ENCODE measurements around the gene PRDX6. TPM values are rescaled to one million over a fixed set of nuclear protein-coding genes. Genes with fewer than 3 reads are reported as not detected.

The PRDX6 gene
- polyA plus RNA-seq, 2 of the 4 experiments (the other 2 are of a cell fraction): 246 TPM

DNA sequence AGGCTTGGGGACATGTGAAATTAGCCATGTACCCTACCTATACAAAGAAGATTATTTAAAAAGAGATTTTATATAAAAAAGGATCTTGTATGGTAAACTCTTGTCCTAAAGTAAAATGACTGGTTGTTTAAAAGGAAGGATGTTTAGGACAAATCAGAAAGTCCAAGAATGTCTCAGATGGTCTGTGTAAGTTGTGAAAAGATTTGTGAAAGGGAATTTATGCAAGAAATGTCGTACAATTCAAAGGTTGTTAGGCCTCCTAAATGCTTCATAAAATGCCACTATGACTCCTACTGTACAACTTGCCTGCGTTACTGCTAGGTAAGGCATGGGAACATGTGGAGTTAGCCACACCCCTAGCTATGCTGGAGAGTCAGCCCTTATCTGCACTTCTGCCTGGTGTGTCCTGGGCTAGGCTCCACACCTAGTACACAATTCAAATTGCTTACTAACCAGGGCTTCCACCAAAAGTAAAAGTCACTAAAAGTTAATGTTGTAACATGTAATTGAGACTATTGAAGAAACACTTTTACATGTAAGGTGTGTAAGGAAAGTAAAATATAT, 19.7 kb downstream of the PRDX6 start:
- Histone ChIP-seq H3K4me3 (no peak overlapping the region), H3K27ac (no peak overlapping the region), H3K4me1 (no peaks in the 10 kb centered on the region), H3K4me2 (no peak overlapping the region), H3K9me3 (0 out of 3 replicates have a peak, but pooled peaks cover 5% of the 10 kb centered on the region)
- CTCF ChIA-PET: interaction anchor here (1.4 to 1.6 kb wide), 2 partner anchors 9 to 369 kb away, joined by 3 read pairs; no protein-coding TSS in a partner anchor
- ATAC-seq (no peak), DNase-seq (ENCODE audit: low read depth in 1 of 2, low spot score in 1 of 2) (no peak), FAIRE-seq (no peak)
- POLR2A ChIA-PET: no interaction called here
- WGBS (ENCODE audit: missing lambda C conversion rate): 65% methylated on average over 2 of the region's 2 CpGs
- TF ChIP-seq RAD21 (conservative IDR thresholded peaks at IDR 0.05 in 1 of 2, IDR thresholded peaks at IDR 0.05 in 1 of 2): no peak
- no peak for TF ChIP-seq ZNF302 (CRISPR knock-in tag; IDR thresholded peaks at IDR 0.05)
- no peak for TF ChIP-seq CBX2 (IDR thresholded peaks at IDR 0.05; ENCODE audit: borderline replicate concordance, low read depth)
- TF ChIP-seq ZFP36 (IDR thresholded peaks at IDR 0.05; ENCODE audit: borderline replicate concordance, partially characterized antibody): peak; percentile 80
- TF ChIP-seq SREBF2 (IDR thresholded peaks at IDR 0.05): no peak

DNA sequence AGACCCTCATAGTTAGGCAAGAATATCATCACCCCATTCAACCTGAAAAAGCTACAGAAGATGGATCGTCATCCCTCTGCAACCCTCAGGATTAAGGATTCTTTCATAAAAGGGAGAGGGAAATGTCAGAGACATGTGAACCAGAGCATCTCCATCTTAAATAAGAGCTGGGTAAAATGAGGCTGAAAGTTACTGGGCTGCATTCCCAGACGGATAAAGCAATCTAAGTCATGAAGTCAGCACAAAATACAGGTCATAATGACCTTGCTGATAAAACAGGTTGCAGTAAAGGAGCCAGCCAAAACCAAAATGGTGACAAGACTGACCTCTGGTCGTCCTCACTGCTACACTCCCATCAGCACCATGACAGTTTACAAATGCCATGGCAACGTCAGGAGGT, 22.6 kb downstream of the PRDX6 start:
- Histone ChIP-seq H3K9me3 (0 out of 3 replicates have a peak, but pooled peaks cover 5% of the 10 kb centered on the region), H3K4me3 (no peak overlapping the region), H3K4me1 (no peaks in the 10 kb centered on the region), H3K27ac (no peak overlapping the region), H3K4me2 (no peak overlapping the region)
- FAIRE-seq: no peak
- 50% methylated on average over 4 of the region's 4 CpGs for WGBS (ENCODE audit: missing lambda C conversion rate)
- DNase-seq (ENCODE audit: low read depth in 1 of 2, low spot score in 1 of 2): no peak
- ChIA-PET CTCF (interaction anchor here (0.6 kb wide), 1 partner anchor 105 kb away, joined by 3 read pairs; no protein-coding TSS in a partner anchor), POLR2A (no interaction called here)
- no peak for ATAC-seq
- TF ChIP-seq KDM5A (IDR thresholded peaks at IDR 0.05) (no peak), NFE2L2 (conservative IDR thresholded peaks at IDR 0.05; ENCODE audit: low read length) (no peak), HOXB13 (CRISPR knock-in tag; IDR thresholded peaks at IDR 0.05; ENCODE audit: low read depth) (no peak), CTCF (IDR thresholded peaks at IDR 0.05) (no peak), FOXS1 (CRISPR knock-in tag; IDR thresholded peaks at IDR 0.05) (no peak), ZNF302 (CRISPR knock-in tag; IDR thresholded peaks at IDR 0.05) (no peak), RCOR1 (IDR thresholded peaks at IDR 0.05; ENCODE audit: low read depth, low read length) (no peak)
- TF ChIP-seq, protein P1, sequence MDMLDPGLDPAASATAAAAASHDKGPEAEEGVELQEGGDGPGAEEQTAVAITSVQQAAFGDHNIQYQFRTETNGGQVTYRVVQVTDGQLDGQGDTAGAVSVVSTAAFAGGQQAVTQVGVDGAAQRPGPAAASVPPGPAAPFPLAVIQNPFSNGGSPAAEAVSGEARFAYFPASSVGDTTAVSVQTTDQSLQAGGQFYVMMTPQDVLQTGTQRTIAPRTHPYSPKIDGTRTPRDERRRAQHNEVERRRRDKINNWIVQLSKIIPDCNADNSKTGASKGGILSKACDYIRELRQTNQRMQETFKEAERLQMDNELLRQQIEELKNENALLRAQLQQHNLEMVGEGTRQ (IDR thresholded peaks at IDR 0.05): no peak

DNA sequence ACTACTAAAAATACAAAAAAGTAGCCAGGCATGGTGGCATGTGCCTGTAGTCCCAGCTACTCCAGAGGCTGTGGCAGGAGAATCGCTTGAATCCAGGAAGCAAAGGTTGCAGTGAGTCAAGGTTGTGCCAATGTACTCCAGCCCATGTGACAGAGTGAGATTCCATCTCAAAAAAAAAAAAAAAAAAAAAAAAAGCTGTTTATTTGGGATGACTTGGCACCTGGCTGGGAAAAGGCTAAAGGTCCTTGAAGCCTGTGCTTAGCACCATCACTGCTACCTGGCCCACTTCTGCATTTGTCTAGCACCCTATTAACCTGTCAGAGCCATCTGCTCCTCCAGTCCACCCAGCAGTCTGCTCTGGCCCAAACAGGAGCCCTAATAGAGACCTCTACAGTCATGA, 25.0 kb downstream of the PRDX6 start:
- ATAC-seq: no peak
- Histone ChIP-seq H3K27ac (no peak overlapping the region), H3K4me2 (no peak overlapping the region), H3K9me3 (no peaks in the 10 kb centered on the region), H3K4me1 (peaks cover 10% of the 10 kb centered on the region), H3K4me3 (no peak overlapping the region)
- POLR2A ChIA-PET: no interaction called here
- CTCF ChIA-PET: no interaction called here
- DNase-seq (ENCODE audit: low read depth in 1 of 2, low spot score in 1 of 2): no peak
- no peak for FAIRE-seq
- no peak for TF ChIP-seq FOXS1 (CRISPR knock-in tag; IDR thresholded peaks at IDR 0.05)
- TF ChIP-seq POLR2AphosphoS2 (conservative IDR thresholded peaks at IDR 0.05; ENCODE audit: low read length): no peak
- TF ChIP-seq CBX8 (IDR thresholded peaks at IDR 0.05): no peak
- TF ChIP-seq, protein P1 (IDR thresholded peaks at IDR 0.05): no peak
- TF ChIP-seq HEYL (CRISPR knock-in tag; IDR thresholded peaks at IDR 0.05): no peak
- no peak for TF ChIP-seq KDM5A (IDR thresholded peaks at IDR 0.05)
- TF ChIP-seq PHF8 (IDR thresholded peaks at IDR 0.05; ENCODE audit: borderline replicate concordance, low read depth): no peak
- TF ChIP-seq MYC (IDR thresholded peaks at IDR 0.05; ENCODE audit: borderline replicate concordance, low read length): no peak
- TF ChIP-seq ZFP36 (IDR thresholded peaks at IDR 0.05; ENCODE audit: borderline replicate concordance, partially characterized antibody): no peak
- no peak for TF ChIP-seq CHD2 (IDR thresholded peaks at IDR 0.05; ENCODE audit: low read length, partially characterized antibody)
- TF ChIP-seq, protein P2, sequence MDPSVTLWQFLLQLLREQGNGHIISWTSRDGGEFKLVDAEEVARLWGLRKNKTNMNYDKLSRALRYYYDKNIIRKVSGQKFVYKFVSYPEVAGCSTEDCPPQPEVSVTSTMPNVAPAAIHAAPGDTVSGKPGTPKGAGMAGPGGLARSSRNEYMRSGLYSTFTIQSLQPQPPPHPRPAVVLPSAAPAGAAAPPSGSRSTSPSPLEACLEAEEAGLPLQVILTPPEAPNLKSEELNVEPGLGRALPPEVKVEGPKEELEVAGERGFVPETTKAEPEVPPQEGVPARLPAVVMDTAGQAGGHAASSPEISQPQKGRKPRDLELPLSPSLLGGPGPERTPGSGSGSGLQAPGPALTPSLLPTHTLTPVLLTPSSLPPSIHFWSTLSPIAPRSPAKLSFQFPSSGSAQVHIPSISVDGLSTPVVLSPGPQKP (IDR thresholded peaks at IDR 0.05; ENCODE audit: low read depth, low read length): no peak
- WGBS (ENCODE audit: missing lambda C conversion rate): 71% methylated on average over 1 of the region's 1 CpG
